ENCODE data around the gene TBC1D1. TPM values are rescaled to one million over a fixed set of nuclear protein-coding genes. Genes with fewer than 3 reads are reported as not detected.

TBC1D1 gene
- total RNA-seq, 1 experiment from 2014 or later: 106 TPM

GRCh38 chr4:38188136-38188535 is 297.3 kb downstream of the TBC1D1 start:
- Histone ChIP-seq H3K27me3 (ENCODE audit: insufficient read depth, low read depth) (no peaks in the 10 kb centered on the region), H3K9me2 (ENCODE audit: insufficient read depth) (no peaks in the 10 kb centered on the region), H3K79me2 (ENCODE audit: low read depth) (no peaks in the 10 kb centered on the region), H2AFZ (no peak overlapping the region), H3K4me2 (peak overlapping the region; percentile 52), H3K4me3 (no peak overlapping the region), H4K20me1 (ENCODE audit: insufficient read depth) (no peaks in the 10 kb centered on the region), H3K4me1 (replicated peaks; ENCODE audit: insufficient read depth) (peaks cover 37% of the 10 kb centered on the region), H3F3A (ENCODE audit: insufficient read depth, low read depth) (peaks cover 29% of the 10 kb centered on the region), H3K9me3 (ENCODE audit: insufficient read depth, low read depth) (peaks cover 5% of the 10 kb centered on the region; the same call in 1 of the 2 replicates), H3K36me3 (ENCODE audit: low read depth) (no peaks in the 10 kb centered on the region), H3K27ac (peak overlapping the region; percentile 99)
- CTCF ChIA-PET: no interaction called here
- intact Hi-C loops (cut with micrococcal nuclease; ENCODE audit: unreplicated experiment): loop anchor here (1.0 to 10.0 kb wide), 6 partner anchors 26 to 540 kb away; no protein-coding TSS in a partner anchor
- POLR2A ChIA-PET (ENCODE audit: unreplicated experiment): no interaction called here
- BruUV-seq (replicated peaks): no TSS peak
- DNase-seq: no peak
- TF ChIP-seq CTCF (conservative IDR thresholded peaks at IDR 0.05) (no peak), EZH2 (IDR thresholded peaks at IDR 0.05; ENCODE audit: low read depth) (no peak)

GRCh38 chr4:38188631-38189101 is 297.8 kb downstream of the TBC1D1 start:
- H3F3A ChIP-seq (ENCODE audit: insufficient read depth, low read depth): peaks cover 29% of the 10 kb centered on the region
- POLR2A ChIA-PET (ENCODE audit: unreplicated experiment): interaction anchor here (0.6 kb wide), 2 partner anchors 55 to 708 kb away, joined by 7 to 8 read pairs; no protein-coding TSS in a partner anchor
- peak overlapping the region; percentile 57 for H3K4me2 ChIP-seq
- H3K27ac ChIP-seq: peak overlapping the region; percentile 99
- H4K20me1 ChIP-seq (ENCODE audit: insufficient read depth): no peaks in the 10 kb centered on the region
- TF ChIP-seq CTCF (conservative IDR thresholded peaks at IDR 0.05) (no peak), EZH2 (IDR thresholded peaks at IDR 0.05; ENCODE audit: low read depth) (no peak)
- no TSS peak for BruUV-seq (replicated peaks)
- H3K4me3 ChIP-seq: no peak overlapping the region
- H2AFZ ChIP-seq: no peak overlapping the region
- DNase-seq: peak; percentile 97 to 99
- intact Hi-C loops (cut with micrococcal nuclease; ENCODE audit: unreplicated experiment): loop anchor here (1.0 to 10.0 kb wide), 7 partner anchors 26 to 540 kb away; no protein-coding TSS in a partner anchor
- no peaks in the 10 kb centered on the region for H3K79me2 ChIP-seq (ENCODE audit: low read depth)
- no peaks in the 10 kb centered on the region for H3K36me3 ChIP-seq (ENCODE audit: low read depth)
- CTCF ChIA-PET: interaction anchor here (0.6 kb wide), 1 partner anchor 9 kb away, joined by 5 read pairs; no protein-coding TSS in a partner anchor
- no peaks in the 10 kb centered on the region for H3K9me2 ChIP-seq (ENCODE audit: insufficient read depth)
- no peaks in the 10 kb centered on the region for H3K27me3 ChIP-seq (ENCODE audit: insufficient read depth, low read depth)
- H3K9me3 ChIP-seq (ENCODE audit: insufficient read depth, low read depth): peaks cover 5% of the 10 kb centered on the region; the same call in 1 of the 2 replicates
- peaks cover 37% of the 10 kb centered on the region for H3K4me1 ChIP-seq (replicated peaks; ENCODE audit: insufficient read depth)

Other genes starting within 250 kb of the TBC1D1 start
- gene RELL1, start 204.7 kb upstream of the TBC1D1 start, total RNA-seq (2021): 11.9 and 18.5 TPM in 2 replicates
- 27.3 and 32.5 TPM in 2 replicates for gene PGM2, start 64.4 kb upstream of the TBC1D1 start, total RNA-seq (2021)
- 0.55 and 2.1 TPM in 2 replicates for gene PTTG2, start 69.3 kb downstream of the TBC1D1 start, total RNA-seq (2021)

Data from PC-9 (cell line).